Activated CD4-positive, alpha-beta T cell treated with anti-CD3 and anti-CD28 coated beads, Interleukin-10, Interleukin-2, amounts not matched to agents 100 ng/mL and 50 ng/mL, durations not matched to agents 16 hours and 8 hours (primary cell): Measurements from ENCODE around the gene WIPI1.
"Not testable (repeated sequence)": the region's sequence is repeated elsewhere in the genome, so short reads cannot be mapped to it uniquely, and the experiment has no call there.

Source experiments
- DNase-seq: peaks from one replicate; pipeline ENCODE4 v3.0.0-alpha.2; 2020

WIPI1 gene

GRCh38 chr17:68383443-68384321 is 73.6 kb downstream of the WIPI1 start:
- DNase-seq: peak; percentile 31

GRCh38 chr17:68383120-68383442 is 74.2 kb downstream of the WIPI1 start:
- no peak for DNase-seq

GRCh38 chr17:68382582-68383085 is 74.7 kb downstream of the WIPI1 start:
- DNase-seq: no peak

GRCh38 chr17:68381076-68381900 is 76.0 kb downstream of the WIPI1 start:
- no peak for DNase-seq

- DNase-seq: no peak
These were observed 77.3 kb downstream of the WIPI1 start for GRCh38 chr17:68379692-68380677.

- DNase-seq: no peak
These were observed 78.2 kb downstream of the WIPI1 start for GRCh38 chr17:68379177-68379510.

GRCh38 chr17:68378268-68379176 is 78.8 kb downstream of the WIPI1 start:
- no peak for DNase-seq

- DNase-seq: no peak
These were observed 79.5 kb downstream of the WIPI1 start for GRCh38 chr17:68377771-68378267.

GRCh38 chr17:68376178-68376577 is 81.1 kb downstream of the WIPI1 start:
- not testable (repeated sequence) for DNase-seq

- DNase-seq: no peak
These were observed 81.7 kb downstream of the WIPI1 start for GRCh38 chr17:68375566-68375965.
